Esophagus mucosa (tissue), 1 donor: Measurements from ENCODE around the gene SRPK2. TPM values are rescaled to one million over a fixed set of nuclear protein-coding genes. Genes with fewer than 3 reads are reported as not detected.
A peak's percentile ranks its signal among the peaks of the same experiment; 100 is the strongest.

Experiments
- ATAC-seq: fragments of 200-7000 bp; cut with Tn5 transposase; one replicate; pipeline ENCODE4 v1.9.1; 2020
- total RNA-seq: library from RNA; stranded (reverse); gene quantifications from one replicate; pipeline ENCODE4 v1.2.4, GENCODE V29; 2023
- donor health status: DM: yes; HTN: yes; CAD: no.

Gene SRPK2
- total RNA-seq, 1 donor from 2014 or later = 31.6 TPM

- peak; percentile 54 for ATAC-seq
These were observed 201.2 kb downstream of the SRPK2 start for GRCh38 chr7:105187302-105188169.

GRCh38 chr7:105185290-105186010 lies 203.3 kb downstream of the SRPK2 start:
- peak; percentile 96 for ATAC-seq

- no peak for ATAC-seq
These were observed 208.7 kb downstream of the SRPK2 start for GRCh38 chr7:105180002-105180401.

GRCh38 chr7:105178928-105179541 lies 209.7 kb downstream of the SRPK2 start:
- ATAC-seq = peak; percentile 77

- ATAC-seq = no peak
These were observed 210.5 kb downstream of the SRPK2 start for GRCh38 chr7:105178177-105178576.

GRCh38 chr7:105177026-105177425 lies 211.7 kb downstream of the SRPK2 start:
- ATAC-seq = no peak

- ATAC-seq = no peak
These were observed 215.1 kb downstream of the SRPK2 start for GRCh38 chr7:105173586-105173985.

- ATAC-seq = no peak
These were observed 224.0 kb downstream of the SRPK2 start for GRCh38 chr7:105164751-105165150.

GRCh38 chr7:105163718-105164117 lies 225.0 kb downstream of the SRPK2 start:
- ATAC-seq = no peak

- ATAC-seq = no peak
These were observed 227.4 kb downstream of the SRPK2 start for GRCh38 chr7:105161366-105161765.

- ATAC-seq = no peak
These were observed 231.4 kb downstream of the SRPK2 start for GRCh38 chr7:105157278-105157677.

- ATAC-seq = peak; percentile 49
These were observed 232.0 kb downstream of the SRPK2 start for GRCh38 chr7:105156731-105157130.

- ATAC-seq = no peak
These were observed 234.6 kb downstream of the SRPK2 start for GRCh38 chr7:105154084-105154483.

- no peak for ATAC-seq
These were observed 235.2 kb downstream of the SRPK2 start for GRCh38 chr7:105153531-105153930.

- ATAC-seq = no peak
These were observed 237.6 kb downstream of the SRPK2 start for GRCh38 chr7:105151152-105151551.

GRCh38 chr7:105149827-105150226 lies 238.9 kb downstream of the SRPK2 start:
- ATAC-seq = peak; percentile 59

- ATAC-seq = no peak
These were observed 247.7 kb downstream of the SRPK2 start for GRCh38 chr7:105141068-105141467.

GRCh38 chr7:105139381-105139780 lies 249.3 kb downstream of the SRPK2 start:
- ATAC-seq = no peak

- no peak for ATAC-seq
These were observed 250.8 kb downstream of the SRPK2 start for GRCh38 chr7:105137898-105138297.

- ATAC-seq = peak; percentile 42
These were observed 252.5 kb downstream of the SRPK2 start for GRCh38 chr7:105136221-105136620.

- no peak for ATAC-seq
These were observed 254.6 kb downstream of the SRPK2 start for GRCh38 chr7:105133986-105134655.

GRCh38 chr7:105133358-105133757 lies 255.4 kb downstream of the SRPK2 start:
- ATAC-seq = no peak

GRCh38 chr7:105132835-105133234 lies 255.9 kb downstream of the SRPK2 start:
- ATAC-seq = no peak
